Measurements from ENCODE around the gene IQGAP2. TPM values are rescaled to one million over a fixed set of nuclear protein-coding genes. Genes with fewer than 3 reads are reported as not detected.

The IQGAP2 gene
- total and polyA plus RNA-seq, 2 of the 8 experiments (the other 6 are each of a cell fraction or from before 2014, with no cell fraction given): 19.7 to 66.0 TPM

GRCh38 chr5:76610196-76610595 lies 207.1 kb downstream of the IQGAP2 start (continued):
- TF ChIP-seq, protein P1, sequence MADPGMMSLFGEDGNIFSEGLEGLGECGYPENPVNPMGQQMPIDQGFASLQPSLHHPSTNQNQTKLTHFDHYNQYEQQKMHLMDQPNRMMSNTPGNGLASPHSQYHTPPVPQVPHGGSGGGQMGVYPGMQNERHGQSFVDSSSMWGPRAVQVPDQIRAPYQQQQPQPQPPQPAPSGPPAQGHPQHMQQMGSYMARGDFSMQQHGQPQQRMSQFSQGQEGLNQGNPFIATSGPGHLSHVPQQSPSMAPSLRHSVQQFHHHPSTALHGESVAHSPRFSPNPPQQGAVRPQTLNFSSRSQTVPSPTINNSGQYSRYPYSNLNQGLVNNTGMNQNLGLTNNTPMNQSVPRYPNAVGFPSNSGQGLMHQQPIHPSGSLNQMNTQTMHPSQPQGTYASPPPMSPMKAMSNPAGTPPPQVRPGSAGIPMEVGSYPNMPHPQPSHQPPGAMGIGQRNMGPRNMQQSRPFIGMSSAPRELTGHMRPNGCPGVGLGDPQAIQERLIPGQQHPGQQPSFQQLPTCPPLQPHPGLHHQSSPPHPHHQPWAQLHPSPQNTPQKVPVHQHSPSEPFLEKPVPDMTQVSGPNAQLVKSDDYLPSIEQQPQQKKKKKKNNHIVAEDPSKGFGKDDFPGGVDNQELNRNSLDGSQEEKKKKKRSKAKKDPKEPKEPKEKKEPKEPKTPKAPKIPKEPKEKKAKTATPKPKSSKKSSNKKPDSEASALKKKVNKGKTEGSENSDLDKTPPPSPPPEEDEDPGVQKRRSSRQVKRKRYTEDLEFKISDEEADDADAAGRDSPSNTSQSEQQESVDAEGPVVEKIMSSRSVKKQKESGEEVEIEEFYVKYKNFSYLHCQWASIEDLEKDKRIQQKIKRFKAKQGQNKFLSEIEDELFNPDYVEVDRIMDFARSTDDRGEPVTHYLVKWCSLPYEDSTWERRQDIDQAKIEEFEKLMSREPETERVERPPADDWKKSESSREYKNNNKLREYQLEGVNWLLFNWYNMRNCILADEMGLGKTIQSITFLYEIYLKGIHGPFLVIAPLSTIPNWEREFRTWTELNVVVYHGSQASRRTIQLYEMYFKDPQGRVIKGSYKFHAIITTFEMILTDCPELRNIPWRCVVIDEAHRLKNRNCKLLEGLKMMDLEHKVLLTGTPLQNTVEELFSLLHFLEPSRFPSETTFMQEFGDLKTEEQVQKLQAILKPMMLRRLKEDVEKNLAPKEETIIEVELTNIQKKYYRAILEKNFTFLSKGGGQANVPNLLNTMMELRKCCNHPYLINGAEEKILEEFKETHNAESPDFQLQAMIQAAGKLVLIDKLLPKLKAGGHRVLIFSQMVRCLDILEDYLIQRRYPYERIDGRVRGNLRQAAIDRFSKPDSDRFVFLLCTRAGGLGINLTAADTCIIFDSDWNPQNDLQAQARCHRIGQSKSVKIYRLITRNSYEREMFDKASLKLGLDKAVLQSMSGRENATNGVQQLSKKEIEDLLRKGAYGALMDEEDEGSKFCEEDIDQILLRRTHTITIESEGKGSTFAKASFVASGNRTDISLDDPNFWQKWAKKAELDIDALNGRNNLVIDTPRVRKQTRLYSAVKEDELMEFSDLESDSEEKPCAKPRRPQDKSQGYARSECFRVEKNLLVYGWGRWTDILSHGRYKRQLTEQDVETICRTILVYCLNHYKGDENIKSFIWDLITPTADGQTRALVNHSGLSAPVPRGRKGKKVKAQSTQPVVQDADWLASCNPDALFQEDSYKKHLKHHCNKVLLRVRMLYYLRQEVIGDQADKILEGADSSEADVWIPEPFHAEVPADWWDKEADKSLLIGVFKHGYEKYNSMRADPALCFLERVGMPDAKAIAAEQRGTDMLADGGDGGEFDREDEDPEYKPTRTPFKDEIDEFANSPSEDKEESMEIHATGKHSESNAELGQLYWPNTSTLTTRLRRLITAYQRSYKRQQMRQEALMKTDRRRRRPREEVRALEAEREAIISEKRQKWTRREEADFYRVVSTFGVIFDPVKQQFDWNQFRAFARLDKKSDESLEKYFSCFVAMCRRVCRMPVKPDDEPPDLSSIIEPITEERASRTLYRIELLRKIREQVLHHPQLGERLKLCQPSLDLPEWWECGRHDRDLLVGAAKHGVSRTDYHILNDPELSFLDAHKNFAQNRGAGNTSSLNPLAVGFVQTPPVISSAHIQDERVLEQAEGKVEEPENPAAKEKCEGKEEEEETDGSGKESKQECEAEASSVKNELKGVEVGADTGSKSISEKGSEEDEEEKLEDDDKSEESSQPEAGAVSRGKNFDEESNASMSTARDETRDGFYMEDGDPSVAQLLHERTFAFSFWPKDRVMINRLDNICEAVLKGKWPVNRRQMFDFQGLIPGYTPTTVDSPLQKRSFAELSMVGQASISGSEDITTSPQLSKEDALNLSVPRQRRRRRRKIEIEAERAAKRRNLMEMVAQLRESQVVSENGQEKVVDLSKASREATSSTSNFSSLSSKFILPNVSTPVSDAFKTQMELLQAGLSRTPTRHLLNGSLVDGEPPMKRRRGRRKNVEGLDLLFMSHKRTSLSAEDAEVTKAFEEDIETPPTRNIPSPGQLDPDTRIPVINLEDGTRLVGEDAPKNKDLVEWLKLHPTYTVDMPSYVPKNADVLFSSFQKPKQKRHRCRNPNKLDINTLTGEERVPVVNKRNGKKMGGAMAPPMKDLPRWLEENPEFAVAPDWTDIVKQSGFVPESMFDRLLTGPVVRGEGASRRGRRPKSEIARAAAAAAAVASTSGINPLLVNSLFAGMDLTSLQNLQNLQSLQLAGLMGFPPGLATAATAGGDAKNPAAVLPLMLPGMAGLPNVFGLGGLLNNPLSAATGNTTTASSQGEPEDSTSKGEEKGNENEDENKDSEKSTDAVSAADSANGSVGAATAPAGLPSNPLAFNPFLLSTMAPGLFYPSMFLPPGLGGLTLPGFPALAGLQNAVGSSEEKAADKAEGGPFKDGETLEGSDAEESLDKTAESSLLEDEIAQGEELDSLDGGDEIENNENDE (IDR thresholded peaks at IDR 0.05; ENCODE audit: insufficient replicate concordance, low read length): no peak
- TF ChIP-seq GABPA (IDR thresholded peaks at IDR 0.05; ENCODE audit: borderline replicate concordance, insufficient read depth, low read length) (no peak), BRCA1 (IDR thresholded peaks at IDR 0.05; ENCODE audit: low read depth, low read length) (no peak), TEAD4 (IDR thresholded peaks at IDR 0.05; ENCODE audit: low read depth, low read length) (no peak), TBP (IDR thresholded peaks at IDR 0.05; ENCODE audit: low read depth, low read length) (no peak), TAF1 (IDR thresholded peaks at IDR 0.05; ENCODE audit: low read depth, low read length) (no peak), SP2 (IDR thresholded peaks at IDR 0.05; ENCODE audit: low read length) (no peak), CEBPB (IDR thresholded peaks at IDR 0.05; ENCODE audit: low read depth, low read length) (no peak), EP300 (IDR thresholded peaks at IDR 0.05; ENCODE audit: borderline replicate concordance in 1 of 2, low read depth in 2 of 2, low read length in 2 of 2) (no peak), JUN (IDR thresholded peaks at IDR 0.05; ENCODE audit: low read depth, low read length) (no peak)

Data from H1 (cell line).